Subcutaneous preadipocyte (primary cell): Measurements from ENCODE around the gene CARS1. TPM values are rescaled to one million over a fixed set of nuclear protein-coding genes. Genes with fewer than 3 reads are reported as not detected.
A peak's percentile ranks its signal among the peaks of the same experiment; 100 is the strongest.

Source experiments
- small RNA-seq: library from RNA; depleted of rRNA; stranded (forward); fragments of <200 nt; gene quantifications from one replicate; pipeline ENCODE3, GENCODE V24; 2012
- total RNA-seq: library from RNA; depleted of rRNA; stranded (reverse); fragments of >200 nt; gene quantifications from 2 replicates; pipeline ENCODE4 v1.2.3, GENCODE V29; 2012

CARS1 gene
- 48.9 and 55.9 TPM in 2 replicates for total RNA-seq

DNA sequence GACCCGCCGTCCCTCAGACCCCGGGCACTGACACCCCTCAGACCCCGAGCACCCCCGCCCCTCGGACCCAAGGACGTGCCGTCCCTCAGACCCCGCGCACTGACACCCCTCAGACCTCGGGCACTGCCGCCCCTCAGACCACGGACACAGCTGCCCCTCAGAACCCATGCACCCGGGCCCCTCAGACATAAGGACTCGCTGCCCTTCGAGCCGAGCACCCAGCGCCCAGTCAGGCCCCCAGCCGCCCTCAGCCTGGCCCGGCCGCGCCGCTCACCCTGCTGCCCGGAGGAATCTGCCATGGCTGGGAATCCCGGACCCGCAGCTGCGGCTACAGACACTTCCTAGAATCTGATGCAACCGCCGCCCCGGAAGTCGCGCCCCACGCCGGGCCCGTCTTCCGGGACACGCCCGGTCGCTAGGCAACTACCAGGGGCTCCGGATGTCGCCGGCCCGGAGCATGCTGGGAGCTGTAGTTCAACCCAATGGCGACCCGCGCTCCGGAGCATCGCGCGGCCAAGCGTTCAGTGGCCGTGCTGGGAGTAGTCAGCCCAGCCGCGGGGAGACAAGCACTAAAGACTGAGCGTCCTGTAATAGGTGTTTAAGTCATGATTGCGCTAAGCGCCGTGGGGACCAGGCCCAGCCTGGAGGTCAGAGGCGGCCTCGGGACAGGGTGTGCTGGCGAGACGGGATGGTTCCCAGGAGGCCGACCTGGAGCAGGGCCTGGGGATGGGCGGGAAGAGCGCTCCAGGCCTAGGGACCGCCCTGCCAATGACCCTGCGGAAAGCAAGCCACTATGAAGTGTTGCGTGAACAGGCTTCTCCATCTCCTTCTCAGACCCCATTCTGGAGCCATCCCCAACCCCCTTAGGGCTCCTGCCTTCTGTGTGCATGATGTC lies at the start of gene CARS1:
Gene CARS1 (minus strand): TSS at position 355 of the 895 bp plus-strand sequence. CDS start 56 bp downstream, at position 299.

DNA sequence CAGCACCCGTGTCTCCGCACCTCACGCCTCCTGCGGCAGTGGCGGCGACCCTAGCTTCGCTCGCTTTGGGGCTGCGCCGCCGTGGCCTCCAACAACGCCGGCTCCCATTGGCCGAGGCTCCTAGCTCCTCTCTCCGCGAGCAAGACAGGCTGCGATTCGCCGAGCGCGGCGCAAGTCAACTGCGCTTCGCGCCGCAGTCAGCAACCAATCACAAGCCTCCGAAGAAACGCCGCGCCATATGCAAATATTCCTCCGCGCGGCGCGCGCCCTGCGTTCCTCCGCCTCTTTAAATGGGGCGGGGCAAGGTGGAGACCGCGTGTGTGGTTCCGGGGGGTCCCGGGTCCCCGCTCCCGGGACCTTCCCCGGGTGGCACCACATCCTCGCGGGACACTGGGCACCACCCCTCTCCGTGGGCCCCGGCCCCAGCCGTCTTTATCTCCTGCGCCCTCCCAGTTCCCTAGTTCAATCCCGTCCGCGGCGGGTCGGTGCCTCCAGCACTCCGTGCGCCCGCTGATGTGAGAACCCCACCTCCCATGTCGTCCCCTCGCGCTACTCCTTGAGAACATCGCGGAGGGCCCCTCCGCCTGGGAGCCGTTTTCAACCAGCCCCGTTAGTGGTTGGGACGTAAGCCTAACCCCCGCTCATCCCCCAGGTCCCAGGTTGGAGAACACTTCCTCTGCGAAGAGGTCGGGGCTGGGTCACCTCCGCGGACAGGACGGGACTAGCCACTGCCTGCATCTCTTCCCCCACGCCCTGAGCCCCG lies 64.8 kb downstream of the CARS1 start, which contains the start of gene NAP1L4:
Gene NAP1L4 (minus strand): TSS at position 96 of the 763 bp plus-strand sequence. CDS start 13,109 bp downstream, outside the sequence.

Small RNAs within 50 kb of the gene (small RNA-seq; reads per million reads assigned to genes)
- gene RNU1-91P (not detected), gene SNORA54 (12.4 reads per million, percentile 96 among the genes with 10 or more reads in this experiment)

Other genes with a start within 250 kb of the CARS1 start
- 1.2 and 2.9 TPM in 2 replicates for gene CDKN1C, start 171.6 kb downstream of the CARS1 start, total RNA-seq
- 9.9 and 13.3 TPM in 2 replicates for gene PHLDA2, start 128.0 kb downstream of the CARS1 start, total RNA-seq
- gene NAP1L4, start 65.1 kb downstream of the CARS1 start, total RNA-seq, result 92.2 and 104 TPM in 2 replicates
- 52.8 and 54.0 TPM in 2 replicates for gene OSBPL5, start 107.9 kb upstream of the CARS1 start, total RNA-seq
- not detected in 2 replicates for gene MRGPRG, start 161.4 kb upstream of the CARS1 start, total RNA-seq
- gene MRGPRE, start 175.0 kb upstream of the CARS1 start, total RNA-seq, result 0.20 and 0.73 TPM in 2 replicates